GM23338 (cell line): Measurements from ENCODE around the gene MTFR1L. TPM values are rescaled to one million over a fixed set of nuclear protein-coding genes. Genes with fewer than 3 reads are reported as not detected.

ENCODE experiments used
- ATAC-seq: fragments of 200-7000 bp; cut with Tn5 transposase; 3 replicates; pipeline ENCODE4 v1.9.1; 2020
- DNase-seq: peaks from one replicate; pipeline ENCODE4 v3.0.0-alpha.2; 2015; ENCODE audit warnings: low spot score
- H2AFZ ChIP-seq: fragments of 200-600 bp; sonication (generic); 2 replicates; pipeline ENCODE4 v1.8.0; 2016; ENCODE audit warnings: antibody characterized with exemption, mild to moderate bottlenecking, moderate library complexity
- H3F3A ChIP-seq: fragments of 200-600 bp; sonication (generic); replicated peaks from 2 replicates; pipeline ENCODE4 v1.8.0; 2017; ENCODE audit warnings: antibody characterized with exemption, mixed run types, low read depth
- H3K27ac ChIP-seq: fragments of 200-600 bp; sonication (generic); 2 replicates; pipeline ENCODE4 v1.6.1; 2016; ENCODE audit warnings: low read depth
- H3K27me3 ChIP-seq: fragments of 200-600 bp; sonication (generic); 2 replicates; pipeline ENCODE4 v1.8.0; 2016; ENCODE audit warnings: mild to moderate bottlenecking, mixed run types, moderate library complexity; ENCODE audit not compliant: insufficient read depth
- H3K36me3 ChIP-seq: fragments of 200-600 bp; sonication (generic); 2 replicates; pipeline ENCODE4 v1.8.0; 2016; ENCODE audit warnings: mild to moderate bottlenecking; ENCODE audit not compliant: insufficient read depth
- H3K4me1 ChIP-seq: fragments of 200-600 bp; sonication (generic); 2 replicates; pipeline ENCODE4 v1.8.0; 2016; ENCODE audit warnings: mild to moderate bottlenecking, moderate library complexity; ENCODE audit not compliant: insufficient read depth
- H3K4me2 ChIP-seq: fragments of 200-600 bp; sonication (generic); 2 replicates; pipeline ENCODE4 v1.7.1; 2017; ENCODE audit warnings: mixed run types
- H3K4me3 ChIP-seq: fragments of 200-600 bp; sonication (generic); 2 replicates; pipeline ENCODE4 v1.6.1; 2016; ENCODE audit warnings: mixed run types
- H3K79me2 ChIP-seq: fragments of 200-600 bp; sonication (generic); replicated peaks from 2 replicates; pipeline ENCODE4 v1.8.0; 2017; ENCODE audit warnings: mild to moderate bottlenecking; ENCODE audit not compliant: insufficient read depth
- H3K9me2 ChIP-seq: fragments of 200-600 bp; sonication (generic); 2 replicates; pipeline ENCODE4 v1.8.0; 2017; ENCODE audit not compliant: insufficient read depth
- H4K20me1 ChIP-seq: fragments of 200-600 bp; sonication (generic); replicated peaks from 2 replicates; pipeline ENCODE4 v1.8.0; 2017; ENCODE audit warnings: mild to moderate bottlenecking; ENCODE audit not compliant: insufficient read depth
- H3K27ac Mint-ChIP-seq: 2 replicates; pipeline ENCODE4 v1.8.0; 2020; ENCODE audit warnings: inconsistent platforms, mild to moderate bottlenecking, moderate library complexity, mixed read lengths
- H3K27me3 Mint-ChIP-seq: 3 replicates; pipeline ENCODE4 v1.8.0; 2022; ENCODE audit warnings: low read depth, mild to moderate bottlenecking, moderate library complexity, mixed read lengths, inconsistent platforms; ENCODE audit not compliant: insufficient read depth, poor library complexity
- H3K36me3 Mint-ChIP-seq: 3 replicates; pipeline ENCODE4 v1.8.0; 2021; ENCODE audit warnings: low read depth, mild to moderate bottlenecking, inconsistent platforms, moderate library complexity, mixed read lengths
- H3K4me1 Mint-ChIP-seq: 3 replicates; pipeline ENCODE4 v1.8.0; 2020; ENCODE audit warnings: mild to moderate bottlenecking, inconsistent platforms, mixed read lengths
- H3K4me3 Mint-ChIP-seq: 3 replicates; pipeline ENCODE4 v1.8.0; 2021; ENCODE audit warnings: moderate library complexity, mild to moderate bottlenecking, inconsistent platforms, mixed read lengths
- H3K9me3 Mint-ChIP-seq: 3 replicates; pipeline ENCODE4 v1.8.0; 2020; ENCODE audit warnings: moderate library complexity, mild to moderate bottlenecking, inconsistent platforms, mixed read lengths
- EZH2 ChIP-seq: fragments of 200-600 bp; sonication (generic); IDR thresholded peaks from one replicate; pipeline ENCODE4 v1.8.0; 2017; ENCODE audit warnings: antibody characterized with exemption, mild to moderate bottlenecking, low read depth; ENCODE audit not compliant: unreplicated experiment
- EZH2phosphoT487 ChIP-seq: fragments of 200-600 bp; sonication (generic); IDR thresholded peaks from one replicate; pipeline ENCODE4 v1.8.1; 2018; ENCODE audit warnings: antibody characterized with exemption; ENCODE audit not compliant: unreplicated experiment
- JUNB ChIP-seq: IDR thresholded peaks from one replicate; pipeline ENCODE4 v1.6.1; 2016; ENCODE audit warnings: antibody characterized with exemption; ENCODE audit not compliant: unreplicated experiment
- NANOG ChIP-seq: IDR thresholded peaks from 2 replicates; pipeline ENCODE4 v1.6.1; 2016; ENCODE audit warnings: antibody characterized with exemption, borderline replicate concordance
- POLR2AphosphoS5 ChIP-seq: IDR thresholded peaks from 2 replicates; pipeline ENCODE4 v1.6.1; 2016; ENCODE audit warnings: antibody characterized with exemption, low read depth
- ZNF114 ChIP-seq: fragments of 250-450 bp; sonication (Bioruptor Pico); IDR thresholded peaks from 2 replicates; pipeline ENCODE4 v1.5.0; 2020; ENCODE audit warnings: mild to moderate bottlenecking, moderate library complexity
- ZNF331 ChIP-seq: fragments of 250-450 bp; sonication (Bioruptor Pico); IDR thresholded peaks from 2 replicates; pipeline ENCODE4 v1.5.0; 2020; ENCODE audit warnings: low read depth, mild to moderate bottlenecking, moderate library complexity
- polyA plus RNA-seq: library from polyadenylated mRNA; unstranded; fragments of >200 nt; fragmentation: Nextera tagmentation; extraction: Ambion mirVana; gene quantifications from 2 replicates; pipeline ENCODE4 v1.2.1, GENCODE V29; 2016
- total RNA-seq: library from RNA; depleted of rRNA; stranded (reverse); fragments of >200 nt; shearing (Covaris generic); gene quantifications from 2 replicates; pipeline ENCODE4 v1.2.3, GENCODE V29; 2014
- TF ChIP-seq, protein P1 (sequence below): IDR thresholded peaks from one replicate; pipeline ENCODE4 v1.6.1; 2018; ENCODE audit warnings: antibody characterized with exemption; ENCODE audit not compliant: unreplicated experiment
- TF ChIP-seq, protein P2 (sequence below): fragments of 250-450 bp; sonication (Bioruptor Pico); IDR thresholded peaks from 2 replicates; pipeline ENCODE4 v1.5.0; 2020; ENCODE audit warnings: mild to moderate bottlenecking, moderate library complexity
- TF ChIP-seq, protein P3 (sequence below): IDR thresholded peaks from 2 replicates; pipeline ENCODE4 v1.6.1; 2016; ENCODE audit warnings: antibody characterized with exemption
- TF ChIP-seq, protein P4 (sequence below), 2 experiments: fragments of 200-600 bp in 1 of 2; sonication (generic) in 1 of 2; conservative IDR thresholded peaks; 2 replicates each; pipeline versions ENCODE4 v1.5.1 to v1.6.1; 2016 to 2017; ENCODE audit warnings: antibody characterized with exemption in 2 of 2, low read depth in 2 of 2, mild to moderate bottlenecking in 2 of 2, moderate library complexity in 1 of 2

MTFR1L gene
- total and polyA plus RNA-seq, 2 experiments from 2014 or later, result 14.8 to 22.7 TPM

DNA sequence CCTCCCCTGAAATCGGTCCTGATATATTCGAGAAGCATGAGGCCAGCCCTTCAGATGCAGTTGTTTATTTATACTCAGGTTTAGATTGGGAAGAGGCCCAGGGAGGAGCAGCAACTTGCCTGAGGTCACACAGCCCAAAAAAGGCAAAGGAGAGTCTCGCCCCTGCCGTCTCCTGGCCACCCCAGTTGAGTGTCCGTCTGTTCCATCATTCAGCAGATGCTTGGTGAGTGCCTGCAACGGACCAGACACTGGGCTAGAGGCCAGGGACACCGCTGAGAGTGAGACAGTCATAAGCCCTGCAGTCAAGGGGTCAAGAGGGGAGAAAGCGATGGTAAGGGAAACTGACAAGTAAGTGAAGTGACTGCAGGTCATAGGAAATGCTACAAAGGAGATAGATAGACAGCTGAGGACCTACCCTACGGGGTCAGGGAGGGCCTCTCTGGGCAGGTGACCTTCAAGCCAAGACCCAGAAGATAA is 35.1 kb upstream of the MTFR1L start (continued):
- TF ChIP-seq NANOG (no peak), EZH2phosphoT487 (no peak), JUNB (no peak), EZH2 (no peak)

DNA sequence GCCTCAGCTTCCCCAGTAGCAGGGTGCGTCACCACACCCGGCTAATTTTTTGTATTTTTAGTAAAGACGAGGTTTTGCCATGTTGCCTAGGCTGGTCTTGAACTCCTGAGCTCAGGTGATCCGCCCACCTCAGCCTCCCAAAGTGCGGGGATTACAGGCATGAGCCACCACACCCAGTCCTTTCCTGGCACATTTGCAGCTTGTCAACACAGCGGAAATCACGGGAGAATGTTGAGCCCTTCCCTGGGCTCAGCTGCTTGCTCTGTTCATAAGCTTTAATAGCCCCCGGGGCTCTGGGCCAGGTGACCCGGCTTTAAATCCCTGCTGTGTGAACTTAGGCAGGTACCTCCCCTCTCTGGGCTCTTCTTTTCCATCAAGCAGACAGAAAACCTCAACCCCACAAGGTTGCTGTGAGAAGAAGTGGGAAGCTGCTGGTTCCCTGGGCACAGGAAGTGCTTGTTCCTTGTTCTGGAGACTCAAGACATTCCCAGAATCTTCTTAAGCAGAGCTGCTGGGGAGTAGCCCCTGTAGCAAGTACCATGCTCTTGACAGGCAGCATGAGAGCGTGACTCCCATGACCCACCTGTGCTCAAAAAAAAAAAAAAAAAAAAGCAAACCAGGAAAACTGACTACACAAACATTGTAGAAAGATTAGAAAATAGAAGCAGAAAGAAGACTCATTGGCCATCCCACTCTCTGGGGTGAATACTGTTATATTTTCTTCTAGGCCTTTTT is 34.3 kb upstream of the MTFR1L start:
- H3K4me1 Mint-ChIP-seq, result peaks cover 32% of the 10 kb centered on the region
- H3K4me3 Mint-ChIP-seq, result no peak overlapping the region
- H3K4me2 ChIP-seq, result no peak overlapping the region
- no peaks in the 10 kb centered on the region for H3K79me2 ChIP-seq
- DNase-seq (no peak), ATAC-seq (no peak)
- H3K27ac ChIP-seq, result no peak overlapping the region
- H3K36me3 Mint-ChIP-seq, result no peaks in the 10 kb centered on the region
- H3K36me3 ChIP-seq, result no peaks in the 10 kb centered on the region
- H3K27me3 Mint-ChIP-seq, result peaks cover 9% of the 10 kb centered on the region
- no peak overlapping the region for H3K27ac Mint-ChIP-seq
- TF ChIP-seq ZNF114 (CRISPR knock-in tag), result no peak
- TF ChIP-seq, protein P1, sequence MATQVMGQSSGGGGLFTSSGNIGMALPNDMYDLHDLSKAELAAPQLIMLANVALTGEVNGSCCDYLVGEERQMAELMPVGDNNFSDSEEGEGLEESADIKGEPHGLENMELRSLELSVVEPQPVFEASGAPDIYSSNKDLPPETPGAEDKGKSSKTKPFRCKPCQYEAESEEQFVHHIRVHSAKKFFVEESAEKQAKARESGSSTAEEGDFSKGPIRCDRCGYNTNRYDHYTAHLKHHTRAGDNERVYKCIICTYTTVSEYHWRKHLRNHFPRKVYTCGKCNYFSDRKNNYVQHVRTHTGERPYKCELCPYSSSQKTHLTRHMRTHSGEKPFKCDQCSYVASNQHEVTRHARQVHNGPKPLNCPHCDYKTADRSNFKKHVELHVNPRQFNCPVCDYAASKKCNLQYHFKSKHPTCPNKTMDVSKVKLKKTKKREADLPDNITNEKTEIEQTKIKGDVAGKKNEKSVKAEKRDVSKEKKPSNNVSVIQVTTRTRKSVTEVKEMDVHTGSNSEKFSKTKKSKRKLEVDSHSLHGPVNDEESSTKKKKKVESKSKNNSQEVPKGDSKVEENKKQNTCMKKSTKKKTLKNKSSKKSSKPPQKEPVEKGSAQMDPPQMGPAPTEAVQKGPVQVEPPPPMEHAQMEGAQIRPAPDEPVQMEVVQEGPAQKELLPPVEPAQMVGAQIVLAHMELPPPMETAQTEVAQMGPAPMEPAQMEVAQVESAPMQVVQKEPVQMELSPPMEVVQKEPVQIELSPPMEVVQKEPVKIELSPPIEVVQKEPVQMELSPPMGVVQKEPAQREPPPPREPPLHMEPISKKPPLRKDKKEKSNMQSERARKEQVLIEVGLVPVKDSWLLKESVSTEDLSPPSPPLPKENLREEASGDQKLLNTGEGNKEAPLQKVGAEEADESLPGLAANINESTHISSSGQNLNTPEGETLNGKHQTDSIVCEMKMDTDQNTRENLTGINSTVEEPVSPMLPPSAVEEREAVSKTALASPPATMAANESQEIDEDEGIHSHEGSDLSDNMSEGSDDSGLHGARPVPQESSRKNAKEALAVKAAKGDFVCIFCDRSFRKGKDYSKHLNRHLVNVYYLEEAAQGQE, result no peak
- TF ChIP-seq, protein P2, sequence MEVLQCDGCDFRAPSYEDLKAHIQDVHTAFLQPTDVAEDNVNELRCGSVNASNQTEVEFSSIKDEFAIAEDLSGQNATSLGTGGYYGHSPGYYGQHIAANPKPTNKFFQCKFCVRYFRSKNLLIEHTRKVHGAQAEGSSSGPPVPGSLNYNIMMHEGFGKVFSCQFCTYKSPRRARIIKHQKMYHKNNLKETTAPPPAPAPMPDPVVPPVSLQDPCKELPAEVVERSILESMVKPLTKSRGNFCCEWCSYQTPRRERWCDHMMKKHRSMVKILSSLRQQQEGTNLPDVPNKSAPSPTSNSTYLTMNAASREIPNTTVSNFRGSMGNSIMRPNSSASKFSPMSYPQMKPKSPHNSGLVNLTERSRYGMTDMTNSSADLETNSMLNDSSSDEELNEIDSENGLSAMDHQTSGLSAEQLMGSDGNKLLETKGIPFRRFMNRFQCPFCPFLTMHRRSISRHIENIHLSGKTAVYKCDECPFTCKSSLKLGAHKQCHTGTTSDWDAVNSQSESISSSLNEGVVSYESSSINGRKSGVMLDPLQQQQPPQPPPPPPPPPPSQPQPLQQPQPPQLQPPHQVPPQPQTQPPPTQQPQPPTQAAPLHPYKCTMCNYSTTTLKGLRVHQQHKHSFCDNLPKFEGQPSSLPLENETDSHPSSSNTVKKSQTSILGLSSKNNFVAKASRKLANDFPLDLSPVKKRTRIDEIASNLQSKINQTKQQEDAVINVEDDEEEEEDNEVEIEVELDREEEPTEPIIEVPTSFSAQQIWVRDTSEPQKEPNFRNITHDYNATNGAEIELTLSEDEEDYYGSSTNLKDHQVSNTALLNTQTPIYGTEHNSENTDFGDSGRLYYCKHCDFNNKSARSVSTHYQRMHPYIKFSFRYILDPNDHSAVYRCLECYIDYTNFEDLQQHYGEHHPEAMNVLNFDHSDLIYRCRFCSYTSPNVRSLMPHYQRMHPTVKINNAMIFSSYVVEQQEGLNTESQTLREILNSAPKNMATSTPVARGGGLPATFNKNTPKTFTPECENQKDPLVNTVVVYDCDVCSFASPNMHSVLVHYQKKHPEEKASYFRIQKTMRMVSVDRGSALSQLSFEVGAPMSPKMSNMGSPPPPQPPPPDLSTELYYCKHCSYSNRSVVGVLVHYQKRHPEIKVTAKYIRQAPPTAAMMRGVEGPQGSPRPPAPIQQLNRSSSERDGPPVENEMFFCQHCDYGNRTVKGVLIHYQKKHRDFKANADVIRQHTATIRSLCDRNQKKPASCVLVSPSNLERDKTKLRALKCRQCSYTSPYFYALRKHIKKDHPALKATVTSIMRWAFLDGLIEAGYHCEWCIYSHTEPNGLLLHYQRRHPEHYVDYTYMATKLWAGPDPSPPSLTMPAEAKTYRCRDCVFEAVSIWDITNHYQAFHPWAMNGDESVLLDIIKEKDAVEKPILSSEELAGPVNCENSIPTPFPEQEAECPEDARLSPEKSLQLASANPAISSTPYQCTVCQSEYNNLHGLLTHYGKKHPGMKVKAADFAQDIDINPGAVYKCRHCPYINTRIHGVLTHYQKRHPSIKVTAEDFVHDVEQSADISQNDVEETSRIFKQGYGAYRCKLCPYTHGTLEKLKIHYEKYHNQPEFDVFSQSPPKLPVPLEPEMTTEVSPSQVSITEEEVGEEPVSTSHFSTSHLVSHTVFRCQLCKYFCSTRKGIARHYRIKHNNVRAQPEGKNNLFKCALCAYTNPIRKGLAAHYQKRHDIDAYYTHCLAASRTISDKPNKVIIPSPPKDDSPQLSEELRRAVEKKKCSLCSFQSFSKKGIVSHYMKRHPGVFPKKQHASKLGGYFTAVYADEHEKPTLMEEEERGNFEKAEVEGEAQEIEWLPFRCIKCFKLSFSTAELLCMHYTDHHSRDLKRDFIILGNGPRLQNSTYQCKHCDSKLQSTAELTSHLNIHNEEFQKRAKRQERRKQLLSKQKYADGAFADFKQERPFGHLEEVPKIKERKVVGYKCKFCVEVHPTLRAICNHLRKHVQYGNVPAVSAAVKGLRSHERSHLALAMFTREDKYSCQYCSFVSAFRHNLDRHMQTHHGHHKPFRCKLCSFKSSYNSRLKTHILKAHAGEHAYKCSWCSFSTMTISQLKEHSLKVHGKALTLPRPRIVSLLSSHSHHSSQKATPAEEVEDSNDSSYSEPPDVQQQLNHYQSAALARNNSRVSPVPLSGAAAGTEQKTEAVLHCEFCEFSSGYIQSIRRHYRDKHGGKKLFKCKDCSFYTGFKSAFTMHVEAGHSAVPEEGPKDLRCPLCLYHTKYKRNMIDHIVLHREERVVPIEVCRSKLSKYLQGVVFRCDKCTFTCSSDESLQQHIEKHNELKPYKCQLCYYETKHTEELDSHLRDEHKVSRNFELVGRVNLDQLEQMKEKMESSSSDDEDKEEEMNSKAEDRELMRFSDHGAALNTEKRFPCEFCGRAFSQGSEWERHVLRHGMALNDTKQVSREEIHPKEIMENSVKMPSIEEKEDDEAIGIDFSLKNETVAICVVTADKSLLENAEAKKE (CRISPR knock-in tag), result no peak
- TF ChIP-seq JUNB, result no peak
- no peak for TF ChIP-seq EZH2
- no peak for TF ChIP-seq NANOG
- TF ChIP-seq, protein P3, sequence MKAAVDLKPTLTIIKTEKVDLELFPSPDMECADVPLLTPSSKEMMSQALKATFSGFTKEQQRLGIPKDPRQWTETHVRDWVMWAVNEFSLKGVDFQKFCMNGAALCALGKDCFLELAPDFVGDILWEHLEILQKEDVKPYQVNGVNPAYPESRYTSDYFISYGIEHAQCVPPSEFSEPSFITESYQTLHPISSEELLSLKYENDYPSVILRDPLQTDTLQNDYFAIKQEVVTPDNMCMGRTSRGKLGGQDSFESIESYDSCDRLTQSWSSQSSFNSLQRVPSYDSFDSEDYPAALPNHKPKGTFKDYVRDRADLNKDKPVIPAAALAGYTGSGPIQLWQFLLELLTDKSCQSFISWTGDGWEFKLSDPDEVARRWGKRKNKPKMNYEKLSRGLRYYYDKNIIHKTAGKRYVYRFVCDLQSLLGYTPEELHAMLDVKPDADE, result no peak
- TF ChIP-seq ZNF331, result no peak
- TF ChIP-seq POLR2AphosphoS5, result no peak
- TF ChIP-seq, protein P4, sequence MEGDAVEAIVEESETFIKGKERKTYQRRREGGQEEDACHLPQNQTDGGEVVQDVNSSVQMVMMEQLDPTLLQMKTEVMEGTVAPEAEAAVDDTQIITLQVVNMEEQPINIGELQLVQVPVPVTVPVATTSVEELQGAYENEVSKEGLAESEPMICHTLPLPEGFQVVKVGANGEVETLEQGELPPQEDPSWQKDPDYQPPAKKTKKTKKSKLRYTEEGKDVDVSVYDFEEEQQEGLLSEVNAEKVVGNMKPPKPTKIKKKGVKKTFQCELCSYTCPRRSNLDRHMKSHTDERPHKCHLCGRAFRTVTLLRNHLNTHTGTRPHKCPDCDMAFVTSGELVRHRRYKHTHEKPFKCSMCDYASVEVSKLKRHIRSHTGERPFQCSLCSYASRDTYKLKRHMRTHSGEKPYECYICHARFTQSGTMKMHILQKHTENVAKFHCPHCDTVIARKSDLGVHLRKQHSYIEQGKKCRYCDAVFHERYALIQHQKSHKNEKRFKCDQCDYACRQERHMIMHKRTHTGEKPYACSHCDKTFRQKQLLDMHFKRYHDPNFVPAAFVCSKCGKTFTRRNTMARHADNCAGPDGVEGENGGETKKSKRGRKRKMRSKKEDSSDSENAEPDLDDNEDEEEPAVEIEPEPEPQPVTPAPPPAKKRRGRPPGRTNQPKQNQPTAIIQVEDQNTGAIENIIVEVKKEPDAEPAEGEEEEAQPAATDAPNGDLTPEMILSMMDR (conservative IDR thresholded peaks at IDR 0.05; ENCODE audit: low read depth in 2 of 2), result no peak
- H3K9me2 ChIP-seq, result no peaks in the 10 kb centered on the region
- peaks cover 11% of the 10 kb centered on the region for H3K4me1 ChIP-seq
- no peaks in the 10 kb centered on the region for H3F3A ChIP-seq
- H3K9me3 Mint-ChIP-seq, result no peaks in the 10 kb centered on the region
- no peaks in the 10 kb centered on the region for H3K27me3 ChIP-seq
- no peak overlapping the region for H3K4me3 ChIP-seq
- H2AFZ ChIP-seq, result no peak overlapping the region
- no peaks in the 10 kb centered on the region for H4K20me1 ChIP-seq
